ENCODE data around the gene USP24.

USP24 gene

GRCh38 chr1:55215194-55216021 lies at the start of gene USP24:
TSS of gene USP24 (minus strand) at chr1:55215364. CDS start at chr1:55215113, 251 bp downstream.
- peak; percentile 17 to 91 (median 78) for DNase-seq
- intact Hi-C loops (cut with DNase I): loop anchor here (10.0 kb wide), 1 partner anchor 61 kb away; no protein-coding TSS in a partner anchor

GRCh38 chr1:55262822-55263221 lies 47.7 kb upstream of the USP24 start:
- no peak for DNase-seq
- intact Hi-C loops (cut with DNase I): no loop called here

- intact Hi-C loops (cut with DNase I): no loop called here
- DNase-seq: no peak
These were observed 44.9 kb upstream of the USP24 start for GRCh38 chr1:55259911-55260609.

- intact Hi-C loops (cut with DNase I): no loop called here
- DNase-seq: no peak
These were observed 42.8 kb upstream of the USP24 start for GRCh38 chr1:55257958-55258357.

GRCh38 chr1:55255901-55256300 lies 40.7 kb upstream of the USP24 start:
- intact Hi-C loops (cut with DNase I): no loop called here
- DNase-seq: no peak

- intact Hi-C loops (cut with DNase I): no loop called here
- peak in 19 of 42 donors; percentile 9 to 50 (median 21) for DNase-seq
These were observed 37.9 kb upstream of the USP24 start for GRCh38 chr1:55252942-55253589.

- DNase-seq: no peak
These were observed 35.4 kb upstream of the USP24 start for GRCh38 chr1:55250399-55251075.

GRCh38 chr1:55249646-55250398 lies 34.7 kb upstream of the USP24 start:
- intact Hi-C loops (cut with DNase I): no loop called here
- DNase-seq: no peak

More at GRCh38 chr1:55250399-55251075, 35.4 kb upstream of the USP24 start:
- intact Hi-C loops (cut with DNase I): no loop called here

- intact Hi-C loops (cut with DNase I): no loop called here
- DNase-seq: no peak
These were observed 31.7 kb upstream of the USP24 start for GRCh38 chr1:55246896-55247295.

- intact Hi-C loops (cut with DNase I): no loop called here
These were observed 31.2 kb upstream of the USP24 start for GRCh38 chr1:55246331-55246730.

GRCh38 chr1:55245781-55246180 lies 30.6 kb upstream of the USP24 start:
- intact Hi-C loops (cut with DNase I): no loop called here
- no peak for DNase-seq

More at GRCh38 chr1:55246331-55246730, 31.2 kb upstream of the USP24 start:
- DNase-seq: no peak

GRCh38 chr1:55244476-55245099 lies 29.4 kb upstream of the USP24 start:
- intact Hi-C loops (cut with DNase I): no loop called here
- no peak for DNase-seq

- intact Hi-C loops (cut with DNase I): no loop called here
- DNase-seq: no peak
These were observed 28.5 kb upstream of the USP24 start for GRCh38 chr1:55243655-55244054.

GRCh38 chr1:55239548-55239947 lies 24.4 kb upstream of the USP24 start:
- no peak for DNase-seq
- intact Hi-C loops (cut with DNase I): no loop called here

GRCh38 chr1:55235722-55236121 lies 20.6 kb upstream of the USP24 start:
- DNase-seq: no peak
- intact Hi-C loops (cut with DNase I): no loop called here

- intact Hi-C loops (cut with DNase I): no loop called here
- DNase-seq: no peak
These were observed 18.9 kb upstream of the USP24 start for GRCh38 chr1:55234016-55234415.

- intact Hi-C loops (cut with DNase I): no loop called here
- DNase-seq: no peak
These were observed 18.1 kb upstream of the USP24 start for GRCh38 chr1:55233145-55233777.

All from head of caudate nucleus (tissue), 42 donors.